Endodermal cell (in vitro differentiated cells): ENCODE measurements around the gene PF4V1. TPM values are rescaled to one million over a fixed set of nuclear protein-coding genes. Genes with fewer than 3 reads are reported as not detected.
A peak's percentile ranks its signal among the peaks of the same experiment; 100 is the strongest.

Experiments
- DNase-seq: peaks from one replicate; pipeline ENCODE4 v3.0.0-alpha.2; 2017
- H3K27ac ChIP-seq: 2 replicates; pipeline ENCODE4 v1.5.1; 2013; ENCODE audit warnings: mild to moderate bottlenecking, low read depth, low read length, moderate library complexity
- H3K27me3 ChIP-seq: 2 replicates; pipeline ENCODE4 v1.6.1; 2013; ENCODE audit warnings: mild to moderate bottlenecking, low read length, moderate library complexity; ENCODE audit not compliant: insufficient read depth, control insufficient read depth, poor library complexity, severe bottlenecking
- H3K36me3 ChIP-seq: 2 replicates; pipeline ENCODE4 v1.7.0; 2013; ENCODE audit warnings: mild to moderate bottlenecking, low read length, moderate library complexity; ENCODE audit not compliant: control insufficient read depth, insufficient read depth
- H3K4me1 ChIP-seq: one replicate; pipeline ENCODE4 v1.7.0; 2013; ENCODE audit warnings: low read length; ENCODE audit not compliant: control insufficient read depth, insufficient read depth
- H3K4me3 ChIP-seq: 2 replicates; pipeline ENCODE4 v1.5.1; 2013; ENCODE audit warnings: mild to moderate bottlenecking, low read length, moderate library complexity
- H3K9ac ChIP-seq: 2 replicates; pipeline ENCODE4 v1.6.1; 2013; ENCODE audit warnings: mild to moderate bottlenecking, low read length, moderate library complexity; ENCODE audit not compliant: poor library complexity, severe bottlenecking; ENCODE audit errors: extremely low read depth
- H3K9me3 ChIP-seq: 2 replicates; pipeline ENCODE4 v1.6.1; 2013; ENCODE audit warnings: mild to moderate bottlenecking, low read length, moderate library complexity; ENCODE audit not compliant: control insufficient read depth
- H3K27ac Mint-ChIP-seq: 2 replicates; pipeline ENCODE4 v1.8.0; 2020; ENCODE audit warnings: mixed read lengths
- H3K27me3 Mint-ChIP-seq: 2 replicates; pipeline ENCODE4 v1.8.0; 2021; ENCODE audit warnings: mild to moderate bottlenecking, mixed read lengths; ENCODE audit not compliant: insufficient read depth
- H3K36me3 Mint-ChIP-seq: 2 replicates; pipeline ENCODE4 v1.8.0; 2020; ENCODE audit warnings: low read depth, mixed read lengths
- H3K4me1 Mint-ChIP-seq: 2 replicates; pipeline ENCODE4 v1.8.0; 2020; ENCODE audit warnings: mixed read lengths
- H3K4me3 Mint-ChIP-seq: 2 replicates; pipeline ENCODE4 v1.8.0; 2020; ENCODE audit warnings: mild to moderate bottlenecking, moderate library complexity, mixed read lengths
- H3K9me3 Mint-ChIP-seq: 2 replicates; pipeline ENCODE4 v1.8.0; 2020; ENCODE audit warnings: mild to moderate bottlenecking, mixed read lengths
- CTCF ChIP-seq: fragments of 200-600 bp; sonication (generic); conservative IDR thresholded peaks from 2 replicates; pipeline ENCODE4 v1.5.0; 2021; ENCODE audit warnings: antibody characterized with exemption, mild to moderate bottlenecking
- WGBS, 2 experiments: methylation state at CpG; one replicate each; pipeline versions ENCODE4 v1.1.5 to v1.1.7; 2013; ENCODE audit warnings: missing lambda C conversion rate in 2 of 2, mixed read lengths in 1 of 2; ENCODE audit not compliant: insufficient coverage in 1 of 2, insufficient read length in 1 of 2; 5-methylcytosine and 5-hydroxymethylcytosine counted together
- total RNA-seq, 2 donors: library from RNA; stranded (reverse); fragmentation: NEBNext Ultra II Directional in 1 of 2; extraction: Animal tissue kit (Norgen Biotek cat#: 25700) in 1 of 2; gene quantifications; 2 replicates in 1 of 2; 3 replicates in 1 of 2; pipeline ENCODE4 v1.2.1, GENCODE V29; 2021

PF4V1 gene
- total RNA-seq, 2 donors from 2014 or later, result not detected

GRCh38 chr4:73842696-73843095, 10.4 kb upstream of the PF4V1 start:
- no peak overlapping the region for H3K4me3 Mint-ChIP-seq
- Histone ChIP-seq H3K9ac (no peak overlapping the region), H3K4me3 (no peak overlapping the region), H3K36me3 (no peaks in the 10 kb centered on the region), H3K4me1 (no peaks in the 10 kb centered on the region), H3K9me3 (no peaks in the 10 kb centered on the region), H3K27ac (no peak overlapping the region), H3K27me3 (peaks cover 20% of the 10 kb centered on the region)
- DNase-seq, result no peak
- H3K9me3 Mint-ChIP-seq, result no peaks in the 10 kb centered on the region
- H3K27ac Mint-ChIP-seq, result no peak overlapping the region
- peaks cover 33% of the 10 kb centered on the region for H3K27me3 Mint-ChIP-seq
- peaks cover 22% of the 10 kb centered on the region for H3K4me1 Mint-ChIP-seq
- H3K36me3 Mint-ChIP-seq, result no peaks in the 10 kb centered on the region
- TF ChIP-seq CTCF, result no peak

GRCh38 chr4:73843369-73843768, 9.7 kb upstream of the PF4V1 start:
- H3K9me3 Mint-ChIP-seq, result no peaks in the 10 kb centered on the region
- Histone ChIP-seq H3K27ac (no peak overlapping the region), H3K27me3 (peaks cover 13% of the 10 kb centered on the region), H3K9me3 (no peaks in the 10 kb centered on the region), H3K36me3 (no peaks in the 10 kb centered on the region), H3K9ac (no peak overlapping the region), H3K4me3 (no peak overlapping the region), H3K4me1 (no peaks in the 10 kb centered on the region)
- no peak for DNase-seq
- no peak overlapping the region for H3K4me3 Mint-ChIP-seq
- no peaks in the 10 kb centered on the region for H3K36me3 Mint-ChIP-seq
- H3K27me3 Mint-ChIP-seq, result peaks cover 33% of the 10 kb centered on the region
- TF ChIP-seq CTCF, result no peak
- H3K4me1 Mint-ChIP-seq, result peaks cover 22% of the 10 kb centered on the region
- H3K27ac Mint-ChIP-seq, result no peak overlapping the region

- Histone ChIP-seq H3K4me1 (no peaks in the 10 kb centered on the region), H3K4me3 (peak overlapping the region; percentile 16), H3K9me3 (no peaks in the 10 kb centered on the region), H3K36me3 (no peaks in the 10 kb centered on the region), H3K9ac (no peak overlapping the region), H3K27ac (no peak overlapping the region), H3K27me3 (peaks cover 4% of the 10 kb centered on the region)
- no peak for TF ChIP-seq CTCF
- Mint-ChIP-seq H3K4me3 (no peak overlapping the region), H3K9me3 (no peaks in the 10 kb centered on the region), H3K27ac (no peak overlapping the region), H3K4me1 (peaks cover 22% of the 10 kb centered on the region), H3K27me3 (peaks cover 30% of the 10 kb centered on the region), H3K36me3 (no peaks in the 10 kb centered on the region)
- WGBS, 2 experiments, result 43 to 60% methylated on average over 1 to 3 of the region's 3 CpGs
- no peak for DNase-seq
Observed at GRCh38 chr4:73844345-73844744, 8.8 kb upstream of the PF4V1 start.
